Progenitor cell of endocrine pancreas (in vitro differentiated cells): ENCODE measurements around the gene COL23A1. TPM values are rescaled to one million over a fixed set of nuclear protein-coding genes. Genes with fewer than 3 reads are reported as not detected.

Experiments
- DNase-seq: peaks from one replicate; pipeline ENCODE4 v3.0.0; 2021; ENCODE audit warnings: low spot score; ENCODE audit not compliant: unreplicated experiment
- H3K27ac Mint-ChIP-seq: 2 replicates; pipeline ENCODE4 v1.8.0; 2021; ENCODE audit warnings: mild to moderate bottlenecking, moderate library complexity, mixed read lengths
- H3K27me3 Mint-ChIP-seq: 2 replicates; pipeline ENCODE4 v1.8.0; 2021; ENCODE audit warnings: mixed read lengths
- H3K36me3 Mint-ChIP-seq: 2 replicates; pipeline ENCODE4 v1.8.0; 2022; ENCODE audit warnings: mixed read lengths; ENCODE audit not compliant: insufficient read depth
- H3K4me1 Mint-ChIP-seq: 2 replicates; pipeline ENCODE4 v1.8.0; 2021; ENCODE audit warnings: low read depth, mixed read lengths
- H3K4me3 Mint-ChIP-seq: 2 replicates; pipeline ENCODE4 v1.8.0; 2021; ENCODE audit warnings: low read depth, mild to moderate bottlenecking, moderate library complexity, mixed read lengths
- H3K9me3 Mint-ChIP-seq: 2 replicates; pipeline ENCODE4 v1.8.0; 2021; ENCODE audit warnings: low read depth, mixed read lengths
- CTCF ChIP-seq: fragments of 200-600 bp; sonication (generic); IDR thresholded peaks from one replicate; pipeline ENCODE4 v1.5.0; 2021; ENCODE audit warnings: antibody characterized with exemption, mild to moderate bottlenecking; ENCODE audit not compliant: unreplicated experiment
- total RNA-seq: library from RNA; stranded (reverse); gene quantifications from 2 replicates; pipeline ENCODE4 v1.2.1, GENCODE V29; 2021

Gene COL23A1
- total RNA-seq, 1 donor from 2014 or later = 0.36 TPM

DNA sequence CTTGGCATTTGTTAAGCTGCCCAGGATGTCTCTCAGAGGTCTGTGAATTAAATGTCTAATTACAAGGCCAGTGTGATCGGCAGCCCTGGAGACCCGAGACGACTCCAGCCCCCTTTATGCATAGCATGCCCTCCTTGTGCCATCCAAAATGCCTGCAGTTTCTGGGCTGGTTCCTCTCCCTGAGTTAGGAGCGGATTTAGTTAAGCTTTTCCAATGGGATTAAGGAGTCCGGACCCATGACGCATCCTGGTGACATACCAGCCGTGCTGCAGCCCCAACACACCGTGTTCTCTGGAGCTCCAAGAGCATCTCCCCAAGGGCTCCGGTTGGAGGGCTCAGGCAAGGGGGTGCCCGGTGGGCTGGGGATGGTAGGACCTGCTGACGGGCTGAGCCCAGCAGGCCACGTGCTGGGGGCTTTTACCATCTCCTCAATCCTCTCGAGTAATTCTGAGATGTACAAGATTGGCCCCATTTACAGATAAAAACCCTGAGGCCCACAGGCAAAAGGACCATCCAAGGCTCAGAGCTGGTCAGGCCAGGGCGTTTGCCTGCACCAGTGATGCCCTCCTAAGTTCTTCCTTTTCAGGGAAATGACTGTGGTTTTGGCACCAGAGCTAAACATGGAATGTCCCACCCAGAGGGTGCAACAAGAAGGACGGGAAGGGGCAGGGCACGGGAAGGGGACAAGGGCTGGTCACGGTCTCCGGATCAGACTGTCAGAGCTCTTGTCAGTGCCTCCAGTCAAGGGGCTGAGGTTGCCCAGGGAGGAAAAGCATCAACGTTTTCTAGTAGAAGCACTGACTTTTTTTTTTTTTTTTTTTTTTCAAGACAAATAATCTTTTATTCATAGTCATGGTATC lies 275.0 kb downstream of the COL23A1 start:
- no peak overlapping the region for H3K4me3 Mint-ChIP-seq
- DNase-seq = no peak
- H3K27ac Mint-ChIP-seq = no peak overlapping the region

GRCh38 chr5:178314061-178314660 lies 276.0 kb downstream of the COL23A1 start:
- H3K36me3 Mint-ChIP-seq = no peaks in the 10 kb centered on the region
- H3K27me3 Mint-ChIP-seq = peaks cover 6% of the 10 kb centered on the region
- H3K9me3 Mint-ChIP-seq = no peaks in the 10 kb centered on the region
- no peak overlapping the region for H3K27ac Mint-ChIP-seq
- no peak for DNase-seq
- no peak for TF ChIP-seq CTCF
- no peak overlapping the region for H3K4me3 Mint-ChIP-seq
- peaks cover 2% of the 10 kb centered on the region for H3K4me1 Mint-ChIP-seq

More for the DNA sequence above, 275.0 kb downstream of the COL23A1 start:
- Mint-ChIP-seq H3K9me3 (no peaks in the 10 kb centered on the region), H3K4me1 (peaks cover 2% of the 10 kb centered on the region), H3K27me3 (peaks cover 6% of the 10 kb centered on the region), H3K36me3 (no peaks in the 10 kb centered on the region)
- TF ChIP-seq CTCF = no peak

GRCh38 chr5:178313316-178313715 lies 276.9 kb downstream of the COL23A1 start:
- TF ChIP-seq CTCF = no peak
- H3K4me1 Mint-ChIP-seq = peaks cover 2% of the 10 kb centered on the region
- H3K4me3 Mint-ChIP-seq = no peak overlapping the region
- H3K27ac Mint-ChIP-seq = no peak overlapping the region
- no peak for DNase-seq
- H3K36me3 Mint-ChIP-seq = no peaks in the 10 kb centered on the region
- no peaks in the 10 kb centered on the region for H3K9me3 Mint-ChIP-seq
- peaks cover 6% of the 10 kb centered on the region for H3K27me3 Mint-ChIP-seq

DNA sequence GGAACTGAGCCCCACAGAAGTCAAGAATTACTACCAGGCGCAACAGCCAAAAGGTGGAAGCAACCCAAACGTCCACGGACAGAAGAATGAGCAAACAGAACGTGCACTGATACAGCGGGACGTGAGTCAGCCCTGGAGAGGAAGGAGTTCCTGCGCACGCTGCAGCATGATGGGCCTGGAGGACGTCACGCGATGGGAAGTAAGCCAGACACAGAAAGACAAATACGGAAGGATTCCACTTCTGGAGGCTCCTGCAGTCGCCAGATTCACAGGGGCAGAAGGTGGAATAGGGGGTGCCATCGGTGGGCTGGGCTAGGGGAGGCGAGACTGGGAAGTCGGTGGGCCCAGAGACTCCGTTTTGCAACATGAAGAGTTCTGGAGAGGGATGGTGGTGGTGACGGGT lies 277.3 kb downstream of the COL23A1 start:
- H3K36me3 Mint-ChIP-seq = no peaks in the 10 kb centered on the region
- H3K4me3 Mint-ChIP-seq = no peak overlapping the region
- no peak for TF ChIP-seq CTCF
- peaks cover 8% of the 10 kb centered on the region for H3K27me3 Mint-ChIP-seq
- DNase-seq = no peak
- H3K9me3 Mint-ChIP-seq = no peaks in the 10 kb centered on the region
- H3K4me1 Mint-ChIP-seq = peaks cover 2% of the 10 kb centered on the region
- no peak overlapping the region for H3K27ac Mint-ChIP-seq

DNA sequence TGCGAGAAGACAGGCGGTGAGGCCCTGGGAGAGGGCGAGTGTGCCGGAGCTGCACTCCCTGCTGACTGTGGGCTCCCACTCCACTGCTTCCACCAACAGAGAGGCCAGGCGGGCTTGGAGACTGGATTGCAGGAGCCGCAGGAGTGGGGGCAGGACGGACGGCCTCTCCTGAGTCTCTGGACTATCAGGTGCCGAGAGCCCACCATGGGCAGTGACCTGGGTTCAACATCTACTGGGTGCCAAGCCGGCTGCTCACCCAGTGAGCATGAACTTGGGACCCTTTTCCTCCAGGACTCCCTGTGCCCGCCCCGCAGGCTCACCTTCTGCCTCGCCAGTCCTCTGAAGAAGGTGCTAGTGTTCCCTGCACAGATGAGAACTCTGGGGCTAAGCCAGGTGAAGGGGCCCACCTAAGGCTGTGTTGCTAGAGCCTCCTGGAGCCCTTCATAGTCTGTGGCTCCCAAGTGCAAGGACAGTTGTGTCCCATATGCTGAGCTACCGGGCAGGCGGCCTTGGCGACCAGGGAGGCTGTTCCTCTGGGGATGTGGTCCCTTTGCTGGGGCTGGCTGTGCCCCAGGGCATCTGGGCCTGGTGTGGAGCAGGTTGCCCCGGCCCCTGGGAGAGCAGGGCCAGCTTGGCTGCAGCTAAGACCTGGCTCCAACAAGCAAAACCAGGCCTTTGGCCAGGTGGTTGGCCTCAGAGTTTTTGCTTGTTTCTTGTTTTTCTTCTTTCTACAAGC lies 279.9 kb downstream of the COL23A1 start:
- H3K9me3 Mint-ChIP-seq = no peaks in the 10 kb centered on the region
- DNase-seq = no peak
- H3K27ac Mint-ChIP-seq = no peak overlapping the region
- peaks cover 2% of the 10 kb centered on the region for H3K4me1 Mint-ChIP-seq
- no peak overlapping the region for H3K4me3 Mint-ChIP-seq
- no peak for TF ChIP-seq CTCF
- no peaks in the 10 kb centered on the region for H3K36me3 Mint-ChIP-seq
- peaks cover 14% of the 10 kb centered on the region for H3K27me3 Mint-ChIP-seq
